OCI-LY7 (cell line): ENCODE measurements around the gene PLA2G4C.

Experiments used
- EZH2phosphoT487 ChIP-seq: fragments of 200-600 bp; sonication (generic); IDR thresholded peaks from 2 replicates; pipeline ENCODE4 v1.6.1; 2018; ENCODE audit warnings: low read depth, borderline replicate concordance, mild to moderate bottlenecking, mixed run types, antibody characterized with exemption, low read length, moderate library complexity, mixed read lengths
- TF ChIP-seq, protein P1 (sequence below): fragments of 200-600 bp; sonication (generic); conservative IDR thresholded peaks from 2 replicates; pipeline ENCODE4 v1.5.1; 2014; ENCODE audit warnings: mild to moderate bottlenecking, antibody characterized with exemption, low read length, moderate library complexity, mixed read lengths

DNA sequence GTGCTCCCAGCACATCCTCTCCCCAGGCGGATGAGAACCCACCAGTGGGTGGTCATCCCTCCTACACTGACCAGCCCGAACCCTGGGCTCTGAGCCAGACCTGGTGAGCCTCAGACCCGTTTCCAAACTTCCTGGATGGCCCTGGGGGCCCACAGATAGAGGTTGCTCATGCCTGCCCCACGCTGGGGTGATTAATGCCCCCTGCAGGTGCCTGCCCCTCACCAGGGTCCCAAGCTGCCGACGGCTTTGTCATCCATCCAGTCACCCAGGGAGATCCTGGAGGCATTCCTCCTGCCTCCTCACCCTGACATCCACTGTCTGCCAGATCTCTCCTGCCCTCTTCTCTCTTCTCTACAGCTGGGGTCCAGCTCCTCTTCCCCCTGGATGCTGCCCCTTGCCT, 28.4 kb upstream of the PLA2G4C start:
- TF ChIP-seq, protein P1, sequence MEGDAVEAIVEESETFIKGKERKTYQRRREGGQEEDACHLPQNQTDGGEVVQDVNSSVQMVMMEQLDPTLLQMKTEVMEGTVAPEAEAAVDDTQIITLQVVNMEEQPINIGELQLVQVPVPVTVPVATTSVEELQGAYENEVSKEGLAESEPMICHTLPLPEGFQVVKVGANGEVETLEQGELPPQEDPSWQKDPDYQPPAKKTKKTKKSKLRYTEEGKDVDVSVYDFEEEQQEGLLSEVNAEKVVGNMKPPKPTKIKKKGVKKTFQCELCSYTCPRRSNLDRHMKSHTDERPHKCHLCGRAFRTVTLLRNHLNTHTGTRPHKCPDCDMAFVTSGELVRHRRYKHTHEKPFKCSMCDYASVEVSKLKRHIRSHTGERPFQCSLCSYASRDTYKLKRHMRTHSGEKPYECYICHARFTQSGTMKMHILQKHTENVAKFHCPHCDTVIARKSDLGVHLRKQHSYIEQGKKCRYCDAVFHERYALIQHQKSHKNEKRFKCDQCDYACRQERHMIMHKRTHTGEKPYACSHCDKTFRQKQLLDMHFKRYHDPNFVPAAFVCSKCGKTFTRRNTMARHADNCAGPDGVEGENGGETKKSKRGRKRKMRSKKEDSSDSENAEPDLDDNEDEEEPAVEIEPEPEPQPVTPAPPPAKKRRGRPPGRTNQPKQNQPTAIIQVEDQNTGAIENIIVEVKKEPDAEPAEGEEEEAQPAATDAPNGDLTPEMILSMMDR, result no peak
- no peak for TF ChIP-seq EZH2phosphoT487
